ENCODE results near the gene GRK5. TPM values are rescaled to one million over a fixed set of nuclear protein-coding genes. Genes with fewer than 3 reads are reported as not detected.

GRK5 gene
- total RNA-seq, 2 donors from 2014 or later, result 9.1 to 11.9 TPM

- Histone ChIP-seq H3K4me1 (ENCODE audit: control insufficient read depth, insufficient read depth, low read length) (no peaks in the 10 kb centered on the region), H3K9me3 (ENCODE audit: control insufficient read depth, low read length) (no peaks in the 10 kb centered on the region), H3K4me3 (ENCODE audit: low read length) (no peak overlapping the region), H3K27ac (ENCODE audit: low read depth, low read length) (no peak overlapping the region), H3K36me3 (ENCODE audit: control insufficient read depth, insufficient read depth, low read length) (no peaks in the 10 kb centered on the region), H3K9ac (ENCODE audit: extremely low read depth, low read length, poor library complexity, severe bottlenecking) (no peak overlapping the region), H3K27me3 (ENCODE audit: control insufficient read depth, insufficient read depth, low read length, poor library complexity, severe bottlenecking) (no peaks in the 10 kb centered on the region)
- WGBS, 2 experiments (ENCODE audit: insufficient coverage in 1 of 2, insufficient read length in 1 of 2), result 84 to 90% methylated on average over 4 to 5 of the region's 5 CpGs
- H3K27ac Mint-ChIP-seq, result no peak overlapping the region
- TF ChIP-seq CTCF (conservative IDR thresholded peaks at IDR 0.05), result no peak
- no peaks in the 10 kb centered on the region for H3K27me3 Mint-ChIP-seq (ENCODE audit: insufficient read depth)
- no peaks in the 10 kb centered on the region for H3K36me3 Mint-ChIP-seq (ENCODE audit: low read depth)
- DNase-seq, result no peak
- peaks cover 6% of the 10 kb centered on the region for H3K4me1 Mint-ChIP-seq
- H3K4me3 Mint-ChIP-seq, result no peak overlapping the region
- no peaks in the 10 kb centered on the region for H3K9me3 Mint-ChIP-seq
These were observed 238.6 kb downstream of the GRK5 start for GRCh38 chr10:119445935-119446317.

- Histone ChIP-seq H3K27ac (ENCODE audit: low read depth, low read length) (no peak overlapping the region), H3K9ac (ENCODE audit: extremely low read depth, low read length, poor library complexity, severe bottlenecking) (no peak overlapping the region), H3K4me3 (ENCODE audit: low read length) (no peak overlapping the region), H3K9me3 (ENCODE audit: control insufficient read depth, low read length) (no peaks in the 10 kb centered on the region), H3K36me3 (ENCODE audit: control insufficient read depth, insufficient read depth, low read length) (no peaks in the 10 kb centered on the region), H3K4me1 (ENCODE audit: control insufficient read depth, insufficient read depth, low read length) (no peaks in the 10 kb centered on the region), H3K27me3 (ENCODE audit: control insufficient read depth, insufficient read depth, low read length, poor library complexity, severe bottlenecking) (no peaks in the 10 kb centered on the region)
- Mint-ChIP-seq H3K27me3 (ENCODE audit: insufficient read depth) (no peaks in the 10 kb centered on the region), H3K9me3 (no peaks in the 10 kb centered on the region), H3K4me3 (no peak overlapping the region), H3K27ac (no peak overlapping the region), H3K4me1 (peaks cover 6% of the 10 kb centered on the region), H3K36me3 (ENCODE audit: low read depth) (no peaks in the 10 kb centered on the region)
- no peak for DNase-seq
- TF ChIP-seq CTCF (conservative IDR thresholded peaks at IDR 0.05), result no peak
- 91 to 93% methylated on average over 9 to 21 of the region's 21 CpGs for WGBS, 2 experiments (ENCODE audit: insufficient coverage in 1 of 2, insufficient read length in 1 of 2)
These were observed 239.3 kb downstream of the GRK5 start for GRCh38 chr10:119446441-119447277.

- Histone ChIP-seq H3K27me3 (ENCODE audit: control insufficient read depth, insufficient read depth, low read length, poor library complexity, severe bottlenecking) (no peaks in the 10 kb centered on the region), H3K27ac (ENCODE audit: low read depth, low read length) (no peak overlapping the region), H3K36me3 (ENCODE audit: control insufficient read depth, insufficient read depth, low read length) (no peaks in the 10 kb centered on the region), H3K4me1 (ENCODE audit: control insufficient read depth, insufficient read depth, low read length) (no peaks in the 10 kb centered on the region), H3K9ac (ENCODE audit: extremely low read depth, low read length, poor library complexity, severe bottlenecking) (no peak overlapping the region), H3K9me3 (ENCODE audit: control insufficient read depth, low read length) (no peaks in the 10 kb centered on the region), H3K4me3 (ENCODE audit: low read length) (no peak overlapping the region)
- no peak for DNase-seq
- Mint-ChIP-seq H3K4me1 (peaks cover 6% of the 10 kb centered on the region), H3K27ac (no peak overlapping the region), H3K36me3 (ENCODE audit: low read depth) (no peaks in the 10 kb centered on the region), H3K27me3 (ENCODE audit: insufficient read depth) (no peaks in the 10 kb centered on the region), H3K9me3 (no peaks in the 10 kb centered on the region), H3K4me3 (no peak overlapping the region)
- 86% methylated on average over 6 to 7 of the region's 7 CpGs for WGBS, 2 experiments (ENCODE audit: insufficient coverage in 1 of 2, insufficient read length in 1 of 2)
- no peak for TF ChIP-seq CTCF (conservative IDR thresholded peaks at IDR 0.05)
These were observed 240.1 kb downstream of the GRK5 start for GRCh38 chr10:119447421-119447820.

Data from endodermal cell (in vitro differentiated cells).